AG09319 (cell line): ENCODE results near the gene TEX44.

Source experiments
- DNase-seq: peaks from one replicate; pipeline ENCODE4 v3.0.0-alpha.2; 2010; ENCODE audit warnings: low read depth; ENCODE audit errors: extremely low read depth
- TF ChIP-seq, protein P1 (sequence below): IDR thresholded peaks from 2 replicates; pipeline ENCODE4 v1.5.1; 2011; ENCODE audit warnings: low read depth, mild to moderate bottlenecking, inconsistent platforms, low read length, moderate library complexity

Gene TEX44

DNA sequence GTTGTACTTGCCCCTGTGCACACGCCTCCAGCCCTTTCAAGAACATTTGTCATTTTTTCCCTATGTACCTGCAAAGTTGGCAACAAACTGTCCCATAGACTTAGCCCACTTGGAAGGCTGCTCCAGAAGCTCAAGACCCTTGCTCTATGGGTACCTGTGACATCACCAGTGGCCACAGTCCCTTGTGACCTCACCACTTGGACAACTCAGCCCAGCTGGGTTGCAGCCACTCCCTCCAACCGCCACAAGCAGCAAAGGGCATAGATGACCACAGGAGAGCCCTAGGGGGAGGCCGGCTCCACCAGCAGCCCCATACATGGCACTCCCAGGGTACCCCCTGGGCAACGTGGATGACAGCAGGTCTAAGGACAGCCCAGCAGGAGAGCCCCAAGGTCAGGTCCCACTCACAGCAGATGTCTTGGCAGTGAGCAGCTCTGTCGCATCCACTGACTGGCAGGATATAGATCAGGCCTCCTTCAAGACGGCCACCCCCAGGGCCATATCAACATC is at the start of gene TEX44:
TEX44 (plus strand) TSS at position 229 of the 510 bp plus-strand sequence; CDS start at position 317, 88 bp downstream.
- TF ChIP-seq, protein P1, sequence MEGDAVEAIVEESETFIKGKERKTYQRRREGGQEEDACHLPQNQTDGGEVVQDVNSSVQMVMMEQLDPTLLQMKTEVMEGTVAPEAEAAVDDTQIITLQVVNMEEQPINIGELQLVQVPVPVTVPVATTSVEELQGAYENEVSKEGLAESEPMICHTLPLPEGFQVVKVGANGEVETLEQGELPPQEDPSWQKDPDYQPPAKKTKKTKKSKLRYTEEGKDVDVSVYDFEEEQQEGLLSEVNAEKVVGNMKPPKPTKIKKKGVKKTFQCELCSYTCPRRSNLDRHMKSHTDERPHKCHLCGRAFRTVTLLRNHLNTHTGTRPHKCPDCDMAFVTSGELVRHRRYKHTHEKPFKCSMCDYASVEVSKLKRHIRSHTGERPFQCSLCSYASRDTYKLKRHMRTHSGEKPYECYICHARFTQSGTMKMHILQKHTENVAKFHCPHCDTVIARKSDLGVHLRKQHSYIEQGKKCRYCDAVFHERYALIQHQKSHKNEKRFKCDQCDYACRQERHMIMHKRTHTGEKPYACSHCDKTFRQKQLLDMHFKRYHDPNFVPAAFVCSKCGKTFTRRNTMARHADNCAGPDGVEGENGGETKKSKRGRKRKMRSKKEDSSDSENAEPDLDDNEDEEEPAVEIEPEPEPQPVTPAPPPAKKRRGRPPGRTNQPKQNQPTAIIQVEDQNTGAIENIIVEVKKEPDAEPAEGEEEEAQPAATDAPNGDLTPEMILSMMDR = no peak
- no peak for DNase-seq

DNA sequence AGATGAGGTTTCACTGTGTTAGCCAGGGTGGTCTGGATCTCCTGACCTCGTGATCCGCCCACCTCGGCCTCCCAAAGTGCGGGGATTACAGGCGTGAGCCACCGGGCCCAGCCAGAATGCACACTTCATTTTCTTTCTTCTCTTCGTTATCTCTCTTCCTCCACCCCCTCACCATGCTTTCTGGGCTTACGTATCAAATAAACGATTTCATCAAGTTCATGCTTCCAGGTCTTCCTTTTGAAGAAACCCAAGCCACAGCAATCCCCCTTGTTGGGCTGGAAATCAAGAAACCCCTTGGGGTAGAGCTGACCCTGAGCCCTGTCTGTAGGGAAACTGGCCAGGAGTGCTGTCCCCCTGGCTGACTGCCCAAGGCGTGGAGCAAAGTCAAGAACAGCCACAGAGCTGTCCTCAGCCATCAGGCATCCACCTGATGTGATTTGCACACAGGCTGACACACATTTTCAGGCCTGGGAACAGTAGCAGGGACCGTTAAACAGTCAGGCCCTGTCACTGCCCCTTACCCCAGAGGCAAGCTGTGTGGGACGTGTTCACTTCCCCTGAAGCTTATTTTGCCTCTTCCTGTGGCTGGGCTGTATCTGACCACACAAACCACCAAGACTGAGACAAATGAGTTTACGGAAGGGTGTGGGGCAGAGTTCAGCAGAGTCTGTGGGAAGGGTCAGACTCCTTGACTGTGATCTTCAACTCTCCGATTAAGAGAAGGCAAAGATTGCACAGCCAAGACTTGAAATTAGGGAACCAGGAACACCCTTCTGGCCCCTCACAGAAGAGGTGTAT is 47.4 kb upstream of the TEX44 start:
- TF ChIP-seq, protein P1 = no peak
- DNase-seq = no peak

DNA sequence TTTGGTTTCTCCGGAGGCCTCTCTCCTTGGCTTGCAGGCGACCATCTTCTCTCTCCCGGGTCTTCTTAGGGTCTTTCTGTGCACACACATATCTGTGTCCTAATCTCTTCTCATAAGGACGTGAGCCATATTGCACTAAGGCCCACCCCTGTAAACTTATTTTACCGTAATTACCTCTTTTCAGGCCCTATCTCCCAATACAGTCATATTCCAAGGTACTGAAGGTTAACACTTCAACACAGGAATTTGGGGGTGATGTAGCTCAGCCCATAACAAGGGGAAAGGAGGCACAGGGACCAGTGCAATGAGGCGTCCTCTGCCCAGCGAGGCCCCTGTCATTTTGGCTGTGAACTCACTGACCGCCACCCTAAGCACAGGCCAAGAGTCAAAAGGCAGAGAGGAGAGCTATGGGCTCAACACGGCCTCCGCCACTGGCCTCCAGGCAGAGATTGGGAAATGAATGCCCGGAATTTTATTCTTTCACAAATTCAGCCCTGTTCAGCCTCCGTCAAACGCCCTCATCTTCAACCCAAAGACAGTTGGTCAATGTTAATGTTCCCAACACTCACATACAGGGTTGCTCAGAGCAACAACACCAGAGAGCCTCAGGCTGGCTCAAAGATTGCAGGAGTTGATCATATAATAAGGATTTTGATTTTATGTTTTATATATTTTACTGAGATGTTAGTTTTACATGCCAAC is 46.5 kb upstream of the TEX44 start:
- no peak for DNase-seq
- TF ChIP-seq, protein P1 = no peak

DNA sequence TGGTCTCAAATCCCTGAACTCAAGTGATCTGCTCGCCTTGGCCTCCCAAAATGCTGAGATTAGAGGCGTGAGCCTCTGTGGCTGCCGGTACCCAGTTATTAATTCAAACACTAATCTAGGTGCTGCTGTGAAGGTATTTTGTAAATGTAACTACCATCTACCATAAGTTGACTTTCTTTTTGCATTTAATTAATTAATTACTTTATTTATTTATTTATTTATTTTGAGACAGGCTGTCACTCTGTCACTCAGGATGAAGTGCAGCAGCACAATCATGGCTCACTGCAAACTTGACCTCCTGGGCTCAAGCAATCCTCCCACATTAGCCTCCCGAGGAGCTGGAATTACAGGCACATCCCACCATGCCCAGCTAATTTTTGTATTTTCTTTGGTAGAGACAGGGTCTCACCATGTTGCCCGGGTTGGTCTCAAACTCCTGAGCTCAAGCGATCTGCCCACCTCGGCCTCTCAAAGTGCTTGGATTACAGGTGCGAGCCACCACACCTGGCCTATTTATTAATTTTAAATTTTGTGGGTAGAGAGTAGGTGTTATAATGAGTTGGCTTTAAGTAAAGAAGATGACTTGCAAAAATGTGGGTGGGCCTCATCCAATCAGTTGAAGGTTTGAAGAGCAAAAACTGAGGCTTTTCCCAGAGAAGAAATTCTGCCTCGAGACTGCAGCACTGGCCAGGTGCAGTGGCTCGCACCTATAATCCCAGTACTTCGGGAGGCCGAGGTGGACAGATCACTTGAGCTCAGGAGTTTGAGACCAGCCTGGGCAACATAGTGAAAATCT is 45.2 kb upstream of the TEX44 start:
- no peak for DNase-seq
- TF ChIP-seq, protein P1 = no peak

DNA sequence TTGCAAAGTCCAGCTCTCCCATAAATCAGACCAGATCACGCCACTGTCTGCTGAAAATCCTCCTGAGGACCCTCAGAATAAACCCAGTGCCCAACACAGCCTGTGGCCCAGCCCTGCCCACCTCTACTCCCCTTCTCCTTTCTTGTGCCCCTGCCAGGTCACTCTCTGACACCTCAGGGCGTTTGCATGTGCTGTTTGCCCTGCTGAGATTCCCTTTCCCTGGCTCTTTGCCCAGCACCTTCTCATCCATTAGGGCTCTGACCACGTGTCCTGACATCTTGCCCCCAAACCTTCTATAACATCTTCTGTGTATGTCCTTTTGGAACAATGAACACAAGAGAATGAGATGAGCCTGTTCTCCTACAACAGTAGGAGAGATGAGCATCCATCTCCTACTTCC is 43.9 kb upstream of the TEX44 start:
- TF ChIP-seq, protein P1 = no peak
- no peak for DNase-seq

DNA sequence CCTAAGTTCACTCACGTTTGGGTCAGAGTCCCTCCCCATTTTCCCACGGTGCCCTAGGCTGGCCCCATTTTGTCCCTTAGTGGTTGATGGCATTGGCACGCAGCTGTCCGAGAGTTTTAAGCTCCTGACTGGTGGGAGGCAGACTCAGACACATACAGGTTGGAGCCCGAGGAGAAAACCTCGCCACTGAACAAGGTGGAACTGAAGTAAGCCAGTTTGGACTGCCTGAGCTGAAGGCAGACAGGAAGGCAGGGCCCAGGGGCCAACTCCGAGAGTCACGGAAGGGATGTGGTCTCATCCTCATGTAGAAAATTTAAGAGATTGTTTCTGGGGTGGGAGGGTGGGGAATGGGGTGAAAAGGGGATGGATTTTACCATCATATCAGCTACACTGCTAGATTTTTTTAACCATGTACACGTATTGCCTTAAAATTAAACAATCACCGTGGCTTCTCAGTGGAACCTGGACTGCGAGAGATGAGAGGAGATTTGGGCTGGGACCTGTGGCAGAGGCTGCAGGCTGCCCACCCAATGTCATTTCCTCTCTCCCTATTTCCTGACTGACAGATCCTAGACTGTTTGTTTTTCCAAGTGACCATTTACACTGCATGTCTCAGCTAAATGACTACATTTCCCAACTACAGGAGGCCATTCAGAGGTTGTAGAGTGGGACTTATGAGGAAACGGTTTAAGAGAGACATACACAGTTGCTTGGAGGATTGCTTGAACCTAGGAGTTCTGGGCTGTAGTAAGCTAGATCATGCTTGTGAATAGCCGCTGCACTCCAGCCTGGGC is 43.0 kb upstream of the TEX44 start:
- TF ChIP-seq, protein P1 = no peak

More for the DNA sequence above, 43.0 kb upstream of the TEX44 start:
- DNase-seq = no peak
